ENCODE data around the gene ZNF469. TPM values are rescaled to one million over a fixed set of nuclear protein-coding genes. Genes with fewer than 3 reads are reported as not detected.

The ZNF469 gene
- total RNA-seq, 4 donors from 2014 or later = 0.87 to 1.8 (median 1.1) TPM

DNA sequence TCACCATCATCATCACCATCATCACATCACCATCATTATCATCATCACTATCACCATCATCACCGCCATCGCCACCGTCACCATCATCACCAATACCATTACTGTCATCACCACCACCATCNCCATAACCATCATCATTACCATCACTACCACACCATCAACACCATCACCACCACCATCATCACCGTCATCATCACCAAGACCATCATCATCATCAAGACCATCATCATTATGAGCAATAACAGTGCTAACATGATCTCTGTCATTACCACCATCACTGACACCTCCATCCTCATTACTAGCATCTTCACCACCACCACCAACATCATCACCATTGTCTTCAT lies 16.1 kb upstream of the ZNF469 start:
- no peak for DNase-seq (ENCODE audit: low spot score in 2 of 2)
- Histone ChIP-seq H3K4me3 (no peak overlapping the region), H3K36me3 (no peaks in the 10 kb centered on the region), H3K4me1 (no peaks in the 10 kb centered on the region), H3K27ac (no peak overlapping the region), H3K27me3 (no peaks in the 10 kb centered on the region), H3K9me3 (peaks cover 0 to 18% (median 0%) of the 10 kb centered on the region in 4 donors)
- no peak for TF ChIP-seq POLR2A (IDR thresholded peaks at IDR 0.05)
- TF ChIP-seq EP300 (IDR thresholded peaks at IDR 0.05) = no peak
- TF ChIP-seq, protein P1, sequence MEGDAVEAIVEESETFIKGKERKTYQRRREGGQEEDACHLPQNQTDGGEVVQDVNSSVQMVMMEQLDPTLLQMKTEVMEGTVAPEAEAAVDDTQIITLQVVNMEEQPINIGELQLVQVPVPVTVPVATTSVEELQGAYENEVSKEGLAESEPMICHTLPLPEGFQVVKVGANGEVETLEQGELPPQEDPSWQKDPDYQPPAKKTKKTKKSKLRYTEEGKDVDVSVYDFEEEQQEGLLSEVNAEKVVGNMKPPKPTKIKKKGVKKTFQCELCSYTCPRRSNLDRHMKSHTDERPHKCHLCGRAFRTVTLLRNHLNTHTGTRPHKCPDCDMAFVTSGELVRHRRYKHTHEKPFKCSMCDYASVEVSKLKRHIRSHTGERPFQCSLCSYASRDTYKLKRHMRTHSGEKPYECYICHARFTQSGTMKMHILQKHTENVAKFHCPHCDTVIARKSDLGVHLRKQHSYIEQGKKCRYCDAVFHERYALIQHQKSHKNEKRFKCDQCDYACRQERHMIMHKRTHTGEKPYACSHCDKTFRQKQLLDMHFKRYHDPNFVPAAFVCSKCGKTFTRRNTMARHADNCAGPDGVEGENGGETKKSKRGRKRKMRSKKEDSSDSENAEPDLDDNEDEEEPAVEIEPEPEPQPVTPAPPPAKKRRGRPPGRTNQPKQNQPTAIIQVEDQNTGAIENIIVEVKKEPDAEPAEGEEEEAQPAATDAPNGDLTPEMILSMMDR (IDR thresholded peaks at IDR 0.05) = no peak
- 98% methylated on average over 4 of the region's 4 CpGs for WGBS, 2 donors

GRCh38 chr16:88367560-88367959 lies 15.2 kb upstream of the ZNF469 start:
- Histone ChIP-seq H3K4me3 (no peak overlapping the region), H3K27me3 (no peaks in the 10 kb centered on the region), H3K27ac (no peak overlapping the region), H3K36me3 (no peaks in the 10 kb centered on the region), H3K4me1 (no peaks in the 10 kb centered on the region), H3K9me3 (peaks cover 0 to 9% (median 0%) of the 10 kb centered on the region in 4 donors)
- 59 to 74% methylated on average over 11 of the region's 11 CpGs for WGBS, 2 donors
- no peak for TF ChIP-seq POLR2A (IDR thresholded peaks at IDR 0.05)
- TF ChIP-seq, protein P1 (IDR thresholded peaks at IDR 0.05) = no peak
- no peak for TF ChIP-seq EP300 (IDR thresholded peaks at IDR 0.05)
- no peak for DNase-seq (ENCODE audit: low spot score in 2 of 2)

DNA sequence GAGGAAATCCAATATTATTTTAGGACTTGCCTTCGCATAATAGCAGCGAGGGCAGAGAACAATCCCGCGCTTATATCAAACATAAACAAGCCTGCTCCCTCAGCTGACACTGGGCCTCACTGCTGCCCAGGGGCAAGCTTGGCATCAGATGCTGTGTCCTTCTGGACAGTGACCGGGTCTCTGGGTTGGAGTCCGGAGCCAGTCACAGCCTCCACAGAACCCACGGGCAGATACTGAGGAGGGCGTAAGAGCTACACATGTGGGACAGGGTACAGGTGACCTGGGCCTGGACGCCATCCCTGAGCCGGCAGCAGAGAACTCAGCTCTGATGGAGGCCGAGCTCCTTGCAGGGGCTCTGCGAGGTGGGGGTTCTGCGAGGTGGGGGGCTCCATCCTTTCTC lies 14.7 kb upstream of the ZNF469 start:
- DNase-seq (ENCODE audit: low spot score in 2 of 2) = no peak

GRCh38 chr16:88368994-88369393 lies 13.8 kb upstream of the ZNF469 start:
- Histone ChIP-seq H3K9me3 (no peaks in the 10 kb centered on the region), H3K27ac (no peak overlapping the region), H3K27me3 (no peaks in the 10 kb centered on the region), H3K4me3 (no peak overlapping the region), H3K36me3 (no peaks in the 10 kb centered on the region), H3K4me1 (no peaks in the 10 kb centered on the region)
- no peak for DNase-seq (ENCODE audit: low spot score in 2 of 2)
- TF ChIP-seq POLR2A (IDR thresholded peaks at IDR 0.05) = no peak
- TF ChIP-seq, protein P1 (IDR thresholded peaks at IDR 0.05) = no peak
- TF ChIP-seq EP300 (IDR thresholded peaks at IDR 0.05) = no peak
- WGBS, 2 donors = 96 to 98% methylated on average over 7 of the region's 7 CpGs

More for the DNA sequence above, 14.7 kb upstream of the ZNF469 start:
- no peaks in the 10 kb centered on the region for H3K36me3 ChIP-seq
- TF ChIP-seq EP300 (IDR thresholded peaks at IDR 0.05) (no peak), POLR2A (IDR thresholded peaks at IDR 0.05) (no peak)
- TF ChIP-seq, protein P1 (IDR thresholded peaks at IDR 0.05) = no peak
- H3K27me3 ChIP-seq = no peaks in the 10 kb centered on the region
- H3K4me3 ChIP-seq = no peak overlapping the region
- H3K4me1 ChIP-seq = no peaks in the 10 kb centered on the region
- peaks cover 0 to 6% (median 0%) of the 10 kb centered on the region in 4 donors for H3K9me3 ChIP-seq
- H3K27ac ChIP-seq = no peak overlapping the region
- 70 to 73% methylated on average over 13 of the region's 13 CpGs for WGBS, 2 donors

DNA sequence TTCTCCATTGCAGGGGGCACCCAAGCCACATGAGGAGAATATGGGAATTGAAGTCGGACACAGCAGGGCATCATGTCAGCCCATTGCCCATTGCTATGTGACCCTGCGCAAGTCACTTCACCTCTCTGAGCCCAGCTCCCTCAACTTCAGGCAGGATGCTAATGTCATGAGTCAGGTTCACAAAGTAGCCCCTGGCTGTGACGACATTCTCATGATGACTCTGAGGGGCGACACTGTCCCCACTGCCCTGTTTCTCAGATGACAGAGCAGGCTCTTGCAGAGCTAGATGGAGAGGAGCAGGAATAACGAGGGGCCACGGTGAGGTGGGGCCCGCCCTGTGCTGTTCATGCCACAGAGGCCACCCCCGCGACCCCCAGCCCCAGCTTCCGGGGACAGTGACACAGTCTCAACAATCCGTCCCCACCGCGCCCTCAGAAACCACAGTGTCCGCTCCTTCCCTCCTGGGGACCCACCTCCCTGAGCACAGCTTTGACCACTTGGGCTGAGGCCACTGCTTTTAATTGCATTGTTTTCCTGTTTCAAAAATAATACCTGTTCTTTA lies 13.2 kb upstream of the ZNF469 start:
- 84 to 98% methylated on average over 9 to 14 of the region's 14 CpGs for WGBS, 2 donors
- DNase-seq (ENCODE audit: low spot score in 2 of 2) = no peak
- no peak for TF ChIP-seq EP300 (IDR thresholded peaks at IDR 0.05)
- TF ChIP-seq, protein P1 (IDR thresholded peaks at IDR 0.05) = no peak
- TF ChIP-seq POLR2A (IDR thresholded peaks at IDR 0.05) = no peak
- Histone ChIP-seq H3K27ac (no peak overlapping the region), H3K4me3 (no peak overlapping the region), H3K9me3 (no peaks in the 10 kb centered on the region), H3K27me3 (no peaks in the 10 kb centered on the region), H3K36me3 (no peaks in the 10 kb centered on the region), H3K4me1 (no peaks in the 10 kb centered on the region)
